DMS 273 (cell line): ENCODE data around the gene GPR176.

Experiments used
- DNase-seq: peaks from one replicate; lab custom pipeline; 2025; ENCODE audit not compliant: unreplicated experiment; lab: John Stamatoyannopoulos, UW

The GPR176 gene

GRCh38 chr15:39786447-39787056 lies 133.5 kb downstream of the GPR176 start:
- peak; percentile 79 for DNase-seq

- peak; percentile 50 for DNase-seq
Measured at GRCh38 chr15:39785841-39786240, 134.2 kb downstream of the GPR176 start.

GRCh38 chr15:39785139-39785538 lies 134.9 kb downstream of the GPR176 start:
- DNase-seq, result peak; percentile 12

GRCh38 chr15:39784638-39785037 lies 135.4 kb downstream of the GPR176 start:
- DNase-seq, result no peak

- DNase-seq, result peak; percentile 15
Measured at GRCh38 chr15:39784125-39784524, 135.9 kb downstream of the GPR176 start.

- DNase-seq, result peak; percentile 20
Measured at GRCh38 chr15:39783244-39783820, 136.7 kb downstream of the GPR176 start.

GRCh38 chr15:39782441-39783138 lies 137.5 kb downstream of the GPR176 start, which contains the start of gene FSIP1:
Gene FSIP1, minus strand, starts transcription at chr15:39782841. Its CDS starts 6,317 bp downstream, at chr15:39776524.
- DNase-seq, result peak; percentile 97

- DNase-seq, result peak; percentile 52
Measured at GRCh38 chr15:39781967-39782302, 138.1 kb downstream of the GPR176 start.

- no peak for DNase-seq
Measured at GRCh38 chr15:39781147-39781966, 138.7 kb downstream of the GPR176 start.

- no peak for DNase-seq
Measured at GRCh38 chr15:39778021-39778420, 142.0 kb downstream of the GPR176 start.

- DNase-seq, result no peak
Measured at GRCh38 chr15:39777496-39777895, 142.6 kb downstream of the GPR176 start.

- no peak for DNase-seq
Measured at GRCh38 chr15:39776068-39776467, 144.0 kb downstream of the GPR176 start.

- no peak for DNase-seq
Measured at GRCh38 chr15:39774688-39775267, 145.3 kb downstream of the GPR176 start.

GRCh38 chr15:39770748-39771689 lies 149.0 kb downstream of the GPR176 start:
- DNase-seq, result peak; percentile 78

GRCh38 chr15:39767921-39768320 lies 152.1 kb downstream of the GPR176 start:
- DNase-seq, result no peak

GRCh38 chr15:39761006-39761405 lies 159.1 kb downstream of the GPR176 start:
- no peak for DNase-seq

GRCh38 chr15:39756806-39757522 lies 163.1 kb downstream of the GPR176 start:
- peak; percentile 78 for DNase-seq

- no peak for DNase-seq
Measured at GRCh38 chr15:39752991-39753390, 167.1 kb downstream of the GPR176 start.

GRCh38 chr15:39752246-39752645 lies 167.8 kb downstream of the GPR176 start:
- no peak for DNase-seq
